Mesendoderm (in vitro differentiated cells): ENCODE data around the gene SORCS2.
"Not testable (repeated sequence)": the region's sequence is repeated elsewhere in the genome, so short reads cannot be mapped to it uniquely, and the experiment has no call there.

Source experiments
- DNase-seq: peaks from one replicate; pipeline ENCODE4 v3.0.0; 2013
- H2AK5ac ChIP-seq: 2 replicates; pipeline ENCODE4 v1.6.1; 2013; ENCODE audit warnings: low read length, inconsistent platforms
- H2BK120ac ChIP-seq: 2 replicates; pipeline ENCODE4 v1.6.1; 2013; ENCODE audit warnings: low read depth, mild to moderate bottlenecking, low read length, moderate library complexity, mixed read lengths
- H2BK15ac ChIP-seq: replicated peaks from 2 replicates; pipeline ENCODE4 v1.6.1; 2013; ENCODE audit warnings: low read depth, mild to moderate bottlenecking, moderate library complexity
- H2BK5ac ChIP-seq: 2 replicates; pipeline ENCODE4 v1.6.1; 2013; ENCODE audit warnings: low read length, inconsistent platforms
- H3K18ac ChIP-seq: 2 replicates; pipeline ENCODE4 v1.6.1; 2013; ENCODE audit warnings: mild to moderate bottlenecking, low read length, mixed read lengths
- H3K23ac ChIP-seq: one replicate; pipeline ENCODE4 v1.6.1; 2013; ENCODE audit warnings: low read length
- H3K27ac ChIP-seq: 2 replicates; pipeline ENCODE4 v1.5.1; 2013; ENCODE audit warnings: low read depth, mild to moderate bottlenecking, inconsistent platforms, low read length, moderate library complexity
- H3K27me3 ChIP-seq: 2 replicates; pipeline ENCODE4 v1.6.1; 2013; ENCODE audit warnings: low read length, control low read depth, mild to moderate bottlenecking, inconsistent platforms; ENCODE audit not compliant: insufficient read depth, poor library complexity
- H3K36me3 ChIP-seq: 2 replicates; pipeline ENCODE4 v1.6.1; 2013; ENCODE audit warnings: low read length, inconsistent platforms; ENCODE audit not compliant: control insufficient read depth, insufficient read depth
- H3K4ac ChIP-seq: one replicate; pipeline ENCODE4 v1.6.1; 2013; ENCODE audit warnings: low read depth, mild to moderate bottlenecking, low read length, moderate library complexity
- H3K4me1 ChIP-seq: 2 replicates; pipeline ENCODE4 v1.6.1; 2013; ENCODE audit warnings: low read depth, low read length, inconsistent platforms; ENCODE audit not compliant: control insufficient read depth
- H3K4me2 ChIP-seq: 2 replicates; pipeline ENCODE4 v1.6.1; 2013; ENCODE audit warnings: low read length
- H3K4me3 ChIP-seq: 2 replicates; pipeline ENCODE4 v1.5.1; 2013; ENCODE audit warnings: mild to moderate bottlenecking, low read length
- H3K56ac ChIP-seq: one replicate; pipeline ENCODE4 v1.6.1; 2013; ENCODE audit warnings: low read length
- H3K79me1 ChIP-seq: 2 replicates; pipeline ENCODE4 v1.6.1; 2013; ENCODE audit warnings: low read length, inconsistent platforms
- H3K79me2 ChIP-seq: 2 replicates; pipeline ENCODE4 v1.6.1; 2013; ENCODE audit warnings: mild to moderate bottlenecking, low read length; ENCODE audit not compliant: control insufficient read depth, insufficient read depth
- H3K9ac ChIP-seq: 2 replicates; pipeline ENCODE4 v1.6.1; 2013; ENCODE audit warnings: low read length, inconsistent platforms
- H4K5ac ChIP-seq: one replicate; pipeline ENCODE4 v1.6.1; 2013; ENCODE audit warnings: low read length
- H4K8ac ChIP-seq: one replicate; pipeline ENCODE4 v1.6.1; 2013; ENCODE audit warnings: low read depth, mild to moderate bottlenecking, control low read depth, low read length, moderate library complexity
- WGBS: extraction: QIAGEN DNeasy Blood & Tissue Kit; methylation state at CpG from one replicate; pipeline ENCODE4 v1.1.7; 2013; ENCODE audit warnings: low lambda C conversion rate, missing lambda C conversion rate; ENCODE audit not compliant: insufficient coverage; ENCODE audit errors: extremely low coverage; 5-methylcytosine and 5-hydroxymethylcytosine counted together

The SORCS2 gene

DNA sequence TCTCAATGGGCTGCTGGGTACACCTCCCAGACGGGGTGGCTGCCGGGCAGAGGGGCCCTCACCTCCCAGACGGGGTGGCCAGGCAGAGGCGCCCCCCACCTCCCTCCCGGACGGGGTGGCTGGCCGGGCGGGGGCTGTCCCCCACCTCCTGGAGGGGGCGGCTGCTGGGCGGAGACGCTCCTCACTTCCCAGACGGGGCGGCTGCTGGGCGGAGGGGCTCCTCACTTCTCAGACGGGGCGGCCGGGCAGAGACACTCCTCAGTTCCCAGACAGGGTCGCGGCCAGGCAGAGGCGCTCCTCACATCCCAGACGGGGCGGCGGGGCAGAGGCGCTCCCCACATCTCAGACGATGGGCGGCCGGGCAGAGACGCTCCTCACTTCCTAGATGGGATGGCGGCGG, 409.8 kb downstream of the SORCS2 start:
- not testable (repeated sequence) for H3K4me2 ChIP-seq, H3K9ac ChIP-seq, H3K27ac ChIP-seq, H3K4ac ChIP-seq, H2BK120ac ChIP-seq, H4K8ac ChIP-seq, H3K18ac ChIP-seq, H2BK15ac ChIP-seq, H3K4me3 ChIP-seq, H3K27me3 ChIP-seq, H3K4me1 ChIP-seq, H2BK5ac ChIP-seq, H3K36me3 ChIP-seq, H3K23ac ChIP-seq, H2AK5ac ChIP-seq, H3K79me1 ChIP-seq, DNase-seq, H3K79me2 ChIP-seq, H3K56ac ChIP-seq, H4K5ac ChIP-seq
- WGBS: no CpG with 5 or more reads among the region's 30 CpGs

DNA sequence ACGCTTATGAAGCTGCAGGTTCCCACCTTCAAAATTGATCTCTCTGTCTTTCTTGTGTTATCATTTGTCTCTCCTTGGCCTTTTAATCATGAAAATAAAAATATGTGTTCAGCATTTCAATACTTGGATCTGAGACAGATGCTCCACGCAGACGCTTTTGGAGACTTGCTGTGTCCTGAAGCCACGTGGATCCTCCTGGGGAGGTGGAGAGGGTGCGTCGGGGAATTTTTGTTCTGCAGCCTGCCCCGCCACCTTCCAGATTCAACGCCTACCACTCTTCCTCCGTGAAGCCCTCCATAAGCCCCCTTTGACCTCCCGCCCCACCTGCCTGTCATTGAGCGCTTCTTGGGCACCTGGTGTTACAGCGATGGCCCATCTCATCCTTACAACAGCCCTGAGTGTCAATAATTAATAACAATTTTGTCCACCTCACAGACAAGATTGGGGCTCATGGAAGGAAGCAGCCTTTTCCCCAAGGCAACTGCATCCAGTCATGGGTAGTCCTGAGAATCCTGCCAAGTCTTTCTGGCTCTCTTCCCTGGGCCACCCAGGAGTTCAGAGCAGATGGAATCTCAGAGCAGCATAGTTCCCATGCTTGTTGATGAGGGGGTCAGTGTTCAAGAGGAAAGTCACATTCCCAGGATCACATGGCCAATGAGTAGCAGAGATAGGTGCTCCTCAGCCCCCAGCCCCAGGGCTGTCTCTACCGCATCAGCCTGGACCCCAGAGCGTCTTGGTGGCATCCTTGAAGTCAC, 415.0 kb downstream of the SORCS2 start:
- no peak overlapping the region for H3K56ac ChIP-seq
- no peak overlapping the region for H4K8ac ChIP-seq
- no peak overlapping the region for H2AK5ac ChIP-seq
- H3K4me3 ChIP-seq: no peak overlapping the region
- no peak overlapping the region for H3K9ac ChIP-seq
- no peak overlapping the region for H2BK15ac ChIP-seq
- H4K5ac ChIP-seq: no peak overlapping the region
- no peaks in the 10 kb centered on the region for H3K27me3 ChIP-seq
- WGBS: no CpG with 5 or more reads among the region's 14 CpGs
- no peak overlapping the region for H3K4ac ChIP-seq
- H3K36me3 ChIP-seq: no peaks in the 10 kb centered on the region
- no peaks in the 10 kb centered on the region for H3K79me2 ChIP-seq
- no peak overlapping the region for H3K27ac ChIP-seq
- no peaks in the 10 kb centered on the region for H3K4me1 ChIP-seq
- H3K18ac ChIP-seq: no peak overlapping the region
- H2BK5ac ChIP-seq: no peak overlapping the region
- H3K4me2 ChIP-seq: no peak overlapping the region
- H2BK120ac ChIP-seq: no peak overlapping the region
- DNase-seq: no peak
- no peaks in the 10 kb centered on the region for H3K79me1 ChIP-seq
- no peak overlapping the region for H3K23ac ChIP-seq

DNA sequence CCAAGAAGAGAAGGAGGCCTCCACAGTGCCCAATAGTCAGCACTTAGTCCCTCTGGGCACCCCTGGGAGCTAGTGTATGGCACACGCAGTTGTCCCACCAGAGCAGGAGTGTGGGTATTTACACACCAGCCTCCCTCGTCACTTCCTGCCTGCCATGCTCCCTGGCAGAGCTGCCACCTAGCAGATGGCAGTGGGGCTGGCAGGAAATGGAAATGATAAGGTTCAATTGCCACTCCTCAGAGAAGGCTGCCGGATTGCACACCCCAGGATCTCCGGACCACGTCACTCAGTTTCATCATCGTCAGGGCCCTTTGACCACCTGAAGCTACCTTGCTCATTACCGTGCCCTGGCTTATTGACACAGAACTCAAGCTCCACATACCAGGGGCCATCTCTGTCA, 415.7 kb downstream of the SORCS2 start:
- Histone ChIP-seq H3K27me3 (no peaks in the 10 kb centered on the region), H4K5ac (no peak overlapping the region), H2AK5ac (no peak overlapping the region), H2BK15ac (no peak overlapping the region), H3K79me1 (no peaks in the 10 kb centered on the region), H3K23ac (no peak overlapping the region), H3K4me1 (no peaks in the 10 kb centered on the region), H2BK5ac (no peak overlapping the region), H3K79me2 (no peaks in the 10 kb centered on the region), H3K27ac (no peak overlapping the region), H3K4me2 (no peak overlapping the region), H3K4me3 (no peak overlapping the region), H3K56ac (no peak overlapping the region), H3K18ac (no peak overlapping the region), H3K4ac (no peak overlapping the region), H4K8ac (no peak overlapping the region), H3K36me3 (no peaks in the 10 kb centered on the region), H3K9ac (no peak overlapping the region), H2BK120ac (no peak overlapping the region)
- WGBS: no CpG with 5 or more reads among the region's 7 CpGs
- DNase-seq: no peak

DNA sequence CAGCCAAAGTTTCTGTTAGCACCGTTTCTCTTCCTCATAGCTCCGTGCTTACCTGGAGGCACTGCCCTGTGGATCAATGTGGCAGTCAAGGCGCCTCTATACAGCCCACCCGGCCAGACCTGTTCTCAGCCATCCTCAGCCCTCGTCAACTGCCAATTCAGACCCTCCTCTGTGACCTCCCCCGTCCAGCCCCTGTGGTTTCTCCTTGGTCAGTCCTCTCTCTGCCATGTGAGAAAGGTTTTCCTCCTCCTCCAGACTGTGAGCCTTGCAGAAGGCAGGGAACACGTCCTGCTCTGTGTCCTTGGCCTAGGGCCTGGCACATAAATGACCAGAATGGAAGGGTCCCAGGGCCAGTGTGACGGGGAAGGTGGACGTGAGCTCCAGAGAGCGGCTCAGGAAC, 417.0 kb downstream of the SORCS2 start:
- Histone ChIP-seq H2BK120ac (no peak overlapping the region), H4K8ac (no peak overlapping the region), H3K79me1 (no peaks in the 10 kb centered on the region), H3K27me3 (no peaks in the 10 kb centered on the region), H2BK15ac (no peak overlapping the region), H3K4ac (no peak overlapping the region), H3K56ac (no peak overlapping the region), H2BK5ac (no peak overlapping the region), H3K79me2 (no peaks in the 10 kb centered on the region), H3K18ac (no peak overlapping the region), H2AK5ac (no peak overlapping the region), H3K9ac (no peak overlapping the region), H3K4me3 (no peak overlapping the region), H3K27ac (no peak overlapping the region), H3K36me3 (no peaks in the 10 kb centered on the region), H4K5ac (no peak overlapping the region), H3K4me1 (no peaks in the 10 kb centered on the region), H3K4me2 (no peak overlapping the region), H3K23ac (no peak overlapping the region)
- no peak for DNase-seq
- no CpG with 5 or more reads among the region's 10 CpGs for WGBS

DNA sequence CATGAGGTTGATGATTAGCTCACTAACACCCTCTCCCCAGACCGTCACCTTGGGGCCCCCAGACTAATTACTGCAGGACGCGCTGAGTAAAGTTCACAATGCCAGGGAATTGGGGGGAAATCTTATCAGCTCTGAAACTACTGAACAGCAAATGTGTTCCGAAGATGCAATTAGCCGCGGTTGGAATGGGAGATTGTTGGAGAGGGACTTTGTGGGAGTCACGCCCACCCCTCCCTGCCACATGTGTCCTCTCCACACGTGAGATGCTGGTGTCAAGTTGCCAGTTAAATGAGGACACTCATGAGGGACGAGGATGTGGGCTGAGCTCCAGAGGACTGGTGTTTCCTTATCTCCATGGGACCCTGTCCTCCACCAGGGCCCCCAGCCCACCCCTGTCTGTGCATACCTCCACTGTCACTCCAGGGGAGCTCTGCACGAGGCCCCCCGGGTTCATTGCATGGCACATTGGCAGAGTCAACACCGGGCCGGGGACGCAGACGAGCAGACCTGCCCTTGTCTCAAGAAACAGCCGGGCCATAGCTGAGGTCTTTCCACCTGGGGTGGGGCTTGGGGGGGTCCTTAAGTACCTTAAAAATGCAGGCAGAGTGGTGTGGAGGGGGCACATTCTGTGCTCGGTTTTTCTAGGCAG, 417.8 kb downstream of the SORCS2 start:
- Histone ChIP-seq H3K9ac (no peak overlapping the region), H4K5ac (no peak overlapping the region), H2BK120ac (no peak overlapping the region), H3K4me3 (no peak overlapping the region), H3K27ac (no peak overlapping the region), H3K18ac (no peak overlapping the region), H3K4ac (no peak overlapping the region), H3K4me2 (no peak overlapping the region), H2BK15ac (no peak overlapping the region), H3K27me3 (no peaks in the 10 kb centered on the region), H3K79me1 (no peaks in the 10 kb centered on the region), H3K4me1 (no peaks in the 10 kb centered on the region), H3K56ac (no peak overlapping the region), H2BK5ac (no peak overlapping the region), H3K23ac (no peak overlapping the region), H4K8ac (no peak overlapping the region), H2AK5ac (no peak overlapping the region), H3K79me2 (no peaks in the 10 kb centered on the region), H3K36me3 (no peaks in the 10 kb centered on the region)
- no CpG with 5 or more reads among the region's 17 CpGs for WGBS
- DNase-seq: no peak
